ENCODE measurements around the gene MLH1. TPM values are rescaled to one million over a fixed set of nuclear protein-coding genes. Genes with fewer than 3 reads are reported as not detected.
"Not testable (repeated sequence)": the region's sequence is repeated elsewhere in the genome, so short reads cannot be mapped to it uniquely, and the experiment has no call there.

Gene MLH1
- total RNA-seq, 4 donors from 2014 or later, result 28.8 to 57.2 (median 40.9) TPM

DNA sequence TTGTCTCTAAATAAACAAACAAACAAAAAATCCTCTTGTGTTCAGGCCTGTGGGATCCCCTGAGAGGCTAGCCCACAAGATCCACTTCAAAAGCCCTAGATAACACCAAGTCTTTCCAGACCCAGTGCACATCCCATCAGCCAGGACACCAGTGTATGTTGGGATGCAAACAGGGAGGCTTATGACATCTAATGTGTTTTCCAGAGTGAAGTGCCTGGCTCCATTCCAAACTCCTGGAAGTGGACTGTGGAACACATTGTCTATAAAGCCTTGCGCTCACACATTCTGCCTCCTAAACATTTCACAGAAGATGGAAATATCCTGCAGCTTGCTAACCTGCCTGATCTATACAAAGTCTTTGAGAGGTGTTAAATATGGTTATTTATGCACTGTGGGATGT, 57.0 kb downstream of the MLH1 start:
- Histone ChIP-seq H3K27me3 (no peaks in the 10 kb centered on the region), H3K27ac (no peak overlapping the region), H3K36me3 (peaks cover 0 to 85% (median 14%) of the 10 kb centered on the region in 3 donors), H3K9me3 (no peaks in the 10 kb centered on the region), H3K4me3 (no peak overlapping the region), H3K4me1 (peaks cover 0 to 36% (median 8%) of the 10 kb centered on the region in 4 donors)
- no peak for DNase-seq (ENCODE audit: low spot score in 2 of 2)
- TF ChIP-seq POLR2A (IDR thresholded peaks at IDR 0.05) (no peak), EP300 (IDR thresholded peaks at IDR 0.05) (no peak)
- TF ChIP-seq, protein P1, sequence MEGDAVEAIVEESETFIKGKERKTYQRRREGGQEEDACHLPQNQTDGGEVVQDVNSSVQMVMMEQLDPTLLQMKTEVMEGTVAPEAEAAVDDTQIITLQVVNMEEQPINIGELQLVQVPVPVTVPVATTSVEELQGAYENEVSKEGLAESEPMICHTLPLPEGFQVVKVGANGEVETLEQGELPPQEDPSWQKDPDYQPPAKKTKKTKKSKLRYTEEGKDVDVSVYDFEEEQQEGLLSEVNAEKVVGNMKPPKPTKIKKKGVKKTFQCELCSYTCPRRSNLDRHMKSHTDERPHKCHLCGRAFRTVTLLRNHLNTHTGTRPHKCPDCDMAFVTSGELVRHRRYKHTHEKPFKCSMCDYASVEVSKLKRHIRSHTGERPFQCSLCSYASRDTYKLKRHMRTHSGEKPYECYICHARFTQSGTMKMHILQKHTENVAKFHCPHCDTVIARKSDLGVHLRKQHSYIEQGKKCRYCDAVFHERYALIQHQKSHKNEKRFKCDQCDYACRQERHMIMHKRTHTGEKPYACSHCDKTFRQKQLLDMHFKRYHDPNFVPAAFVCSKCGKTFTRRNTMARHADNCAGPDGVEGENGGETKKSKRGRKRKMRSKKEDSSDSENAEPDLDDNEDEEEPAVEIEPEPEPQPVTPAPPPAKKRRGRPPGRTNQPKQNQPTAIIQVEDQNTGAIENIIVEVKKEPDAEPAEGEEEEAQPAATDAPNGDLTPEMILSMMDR (IDR thresholded peaks at IDR 0.05), result no peak
- WGBS, 2 donors, result 87 to 100% methylated on average over 1 of the region's 1 CpG

DNA sequence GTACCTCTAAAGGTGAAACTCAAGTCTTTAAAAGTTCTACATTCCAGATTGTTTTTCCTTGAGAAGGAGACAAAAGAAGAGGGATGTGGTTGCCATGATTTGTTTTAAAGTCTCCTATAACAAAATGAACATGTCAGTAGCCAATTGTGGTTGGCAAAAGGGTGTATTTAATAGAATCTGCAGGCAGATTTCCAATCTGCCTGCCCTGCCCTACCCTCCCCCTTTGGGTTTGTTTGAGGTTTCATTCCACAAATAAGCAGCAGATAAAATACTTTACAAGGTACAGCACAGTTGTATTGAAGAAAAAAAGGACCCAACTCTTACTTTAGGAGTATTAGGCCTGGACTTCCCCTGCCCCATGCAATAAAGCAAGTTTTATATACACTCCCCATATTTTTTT, 59.5 kb downstream of the MLH1 start:
- Histone ChIP-seq H3K27ac (peak overlapping the region in 1 of 4 donors; percentile 5), H3K4me3 (no peak overlapping the region), H3K4me1 (peaks cover 0 to 37% (median 8%) of the 10 kb centered on the region in 4 donors), H3K9me3 (no peaks in the 10 kb centered on the region), H3K27me3 (no peaks in the 10 kb centered on the region), H3K36me3 (peaks cover 3 to 90% (median 14%) of the 10 kb centered on the region in 3 donors)
- DNase-seq (ENCODE audit: low spot score in 2 of 2), result no peak
- TF ChIP-seq POLR2A (IDR thresholded peaks at IDR 0.05) (no peak), EP300 (IDR thresholded peaks at IDR 0.05) (no peak)
- TF ChIP-seq, protein P1 (IDR thresholded peaks at IDR 0.05), result no peak

DNA sequence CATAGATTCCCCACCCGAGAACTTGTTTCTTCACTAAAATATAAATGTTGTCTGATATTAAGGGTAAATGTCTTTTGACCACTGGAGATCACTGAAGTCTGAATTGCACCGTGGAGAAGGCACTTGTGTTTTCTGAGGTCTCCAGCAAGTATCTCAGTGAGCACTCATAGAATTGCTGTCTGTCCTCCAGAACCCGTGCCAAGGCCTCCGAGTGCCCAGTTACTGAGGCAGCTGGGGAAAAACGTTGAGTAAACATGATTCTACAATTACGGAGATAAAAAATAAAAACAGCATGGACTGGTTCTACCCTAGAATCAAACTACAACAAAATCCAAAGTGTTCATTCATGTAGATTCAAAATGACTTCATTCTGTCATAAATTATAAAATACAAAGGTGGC, 60.0 kb downstream of the MLH1 start:
- H3K4me1 ChIP-seq, result peaks cover 0 to 37% (median 8%) of the 10 kb centered on the region in 4 donors
- TF ChIP-seq, protein P1 (IDR thresholded peaks at IDR 0.05), result no peak
- TF ChIP-seq EP300 (IDR thresholded peaks at IDR 0.05) (no peak), POLR2A (IDR thresholded peaks at IDR 0.05) (no peak)

DNA sequence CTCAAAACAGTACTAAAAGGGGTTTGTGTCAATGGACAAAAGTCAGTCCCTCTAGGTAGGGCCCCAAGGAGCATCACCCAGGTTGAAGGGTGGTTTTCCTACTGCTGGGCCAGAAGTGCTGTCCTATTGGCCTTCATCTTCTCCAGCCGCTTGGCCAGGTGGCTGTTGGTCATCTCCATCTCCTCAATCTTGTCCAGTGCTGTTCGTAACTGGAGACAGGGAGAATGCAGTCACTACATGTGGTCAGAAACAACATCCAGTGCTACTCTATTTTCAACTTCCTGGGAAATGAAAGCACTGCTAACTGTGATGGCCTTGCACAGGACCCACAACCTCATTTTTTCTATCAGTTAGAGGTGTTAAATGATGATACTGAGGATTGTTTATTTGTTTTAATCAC, 60.4 kb downstream of the MLH1 start:
- WGBS, 2 donors, result 91 to 93% methylated on average over 2 of the region's 2 CpGs
- peak overlapping the region in 2 of 4 donors; percentile 5 to 79 for H3K27ac ChIP-seq
- TF ChIP-seq POLR2A (IDR thresholded peaks at IDR 0.05) (no peak), EP300 (IDR thresholded peaks at IDR 0.05) (no peak)
- TF ChIP-seq, protein P1 (IDR thresholded peaks at IDR 0.05), result no peak
- H3K27me3 ChIP-seq, result no peaks in the 10 kb centered on the region
- H3K4me3 ChIP-seq, result no peak overlapping the region
- no peak for DNase-seq (ENCODE audit: low spot score in 2 of 2)
- peaks cover 0 to 37% (median 8%) of the 10 kb centered on the region in 4 donors for H3K4me1 ChIP-seq
- H3K9me3 ChIP-seq, result no peaks in the 10 kb centered on the region
- H3K36me3 ChIP-seq, result peaks cover 5 to 90% (median 14%) of the 10 kb centered on the region in 3 donors

More for the DNA sequence above, 60.0 kb downstream of the MLH1 start:
- DNase-seq (ENCODE audit: low spot score in 2 of 2), result no peak
- H3K27ac ChIP-seq, result peak overlapping the region in 2 of 4 donors; percentile 5 to 79
- H3K9me3 ChIP-seq, result no peaks in the 10 kb centered on the region
- H3K36me3 ChIP-seq, result peaks cover 4 to 90% (median 14%) of the 10 kb centered on the region in 3 donors
- H3K27me3 ChIP-seq, result no peaks in the 10 kb centered on the region
- H3K4me3 ChIP-seq, result no peak overlapping the region
- WGBS, 2 donors, result 54 to 60% methylated on average over 6 of the region's 6 CpGs

DNA sequence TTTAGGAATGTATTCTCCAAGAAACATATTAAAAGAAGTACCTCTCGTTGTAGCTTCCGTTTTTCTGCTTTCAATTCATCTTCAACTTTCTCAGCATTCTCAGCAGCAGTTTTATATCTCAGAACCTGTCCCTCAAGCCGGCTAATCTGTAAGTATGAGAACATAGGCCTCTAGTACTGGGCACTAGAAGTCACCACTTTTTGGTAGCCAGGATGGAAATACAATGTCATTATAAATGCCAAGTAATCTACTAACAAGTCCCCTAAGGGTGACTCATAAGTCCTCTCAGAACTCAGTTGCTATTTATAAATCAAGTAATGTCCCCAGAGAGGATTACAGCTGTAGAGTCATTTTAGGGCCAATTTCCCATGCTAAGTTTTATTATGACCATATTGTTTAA, 61.1 kb downstream of the MLH1 start:
- Histone ChIP-seq H3K27ac (peak overlapping the region in 3 of 4 donors; percentile 9 to 79 (median 15)), H3K9me3 (no peaks in the 10 kb centered on the region), H3K4me3 (no peak overlapping the region), H3K4me1 (peaks cover 0 to 37% (median 8%) of the 10 kb centered on the region in 4 donors), H3K27me3 (no peaks in the 10 kb centered on the region), H3K36me3 (peaks cover 5 to 87% (median 14%) of the 10 kb centered on the region in 3 donors)
- TF ChIP-seq, protein P1 (IDR thresholded peaks at IDR 0.05), result no peak
- TF ChIP-seq EP300 (IDR thresholded peaks at IDR 0.05), result peak in 1 of 2 donors; percentile 45
- no peak for DNase-seq (ENCODE audit: low spot score in 2 of 2)
- 63 to 71% methylated on average over 3 of the region's 3 CpGs for WGBS, 2 donors

DNA sequence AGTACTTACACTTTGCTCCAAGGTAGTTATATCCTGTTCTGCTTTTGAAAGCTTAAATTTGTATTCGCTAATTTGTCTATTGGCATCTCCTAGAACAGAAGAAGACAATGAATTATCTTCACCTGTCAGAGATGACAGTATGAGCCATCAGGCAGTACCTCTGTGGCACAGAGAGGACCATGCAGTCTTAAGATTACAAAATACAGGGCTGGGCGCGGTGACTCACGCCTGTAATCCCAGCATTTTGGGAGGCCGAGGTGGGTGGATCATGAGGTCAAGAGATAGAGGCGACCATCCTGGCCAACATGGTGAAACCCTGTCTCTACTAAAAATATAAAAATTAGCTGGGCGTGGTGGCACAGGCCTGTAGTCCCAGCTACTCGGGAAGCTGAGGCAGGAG, 61.8 kb downstream of the MLH1 start:
- Histone ChIP-seq H3K36me3 (peaks cover 5 to 84% (median 14%) of the 10 kb centered on the region in 3 donors), H3K4me1 (peaks cover 0 to 31% (median 8%) of the 10 kb centered on the region in 4 donors), H3K27ac (peak overlapping the region in 3 of 4 donors; percentile 9 to 79 (median 15))
- H3K4me3 ChIP-seq; H3K27me3 ChIP-seq; H3K9me3 ChIP-seq; DNase-seq (ENCODE audit: low spot score in 2 of 2): not testable (repeated sequence)
- 91 to 94% methylated on average over 8 of the region's 8 CpGs for WGBS, 2 donors

Measured in tibial nerve (tissue), 4 donors.